ENCODE results near the gene PLCG2.

PLCG2 gene

GRCh38 chr16:81765969-81766368 lies 13.1 kb upstream of the PLCG2 start:
- Histone ChIP-seq H3K9me2 (replicated peaks; ENCODE audit: insufficient read depth, low read length) (no peaks in the 10 kb centered on the region), H3K27me3 (ENCODE audit: low read length) (no peaks in the 10 kb centered on the region), H3K4me3 (ENCODE audit: insufficient read depth, low read length, poor library complexity, severe bottlenecking) (no peak overlapping the region), H3K79me2 (ENCODE audit: insufficient read depth, low read length) (no peaks in the 10 kb centered on the region), H3K36me3 (ENCODE audit: low read length) (no peaks in the 10 kb centered on the region; the same call in 1 of the 2 replicates), H3K9ac (ENCODE audit: low read length) (no peak overlapping the region), H3K27ac (ENCODE audit: low read depth, low read length) (no peak overlapping the region), H3K9me3 (ENCODE audit: insufficient read depth, low read length) (no peaks in the 10 kb centered on the region), H3F3A (ENCODE audit: insufficient read depth) (peaks cover 4% of the 10 kb centered on the region; the same call in 1 of the 2 replicates), H3K4me2 (ENCODE audit: low read depth, low read length, poor library complexity, severe bottlenecking) (no peak overlapping the region), H4K20me1 (ENCODE audit: low read depth, low read length) (no peaks in the 10 kb centered on the region), H2AFZ (ENCODE audit: low read depth, low read length, severe bottlenecking) (no peak overlapping the region)
- TF ChIP-seq EZH2phosphoT487 (conservative IDR thresholded peaks at IDR 0.05; ENCODE audit: low read length) (no peak), CTCF (IDR thresholded peaks at IDR 0.05; ENCODE audit: insufficient read depth, low read length, poor library complexity, severe bottlenecking) (no peak)

GRCh38 chr16:81767987-81768592 lies 11.0 kb upstream of the PLCG2 start:
- Histone ChIP-seq H3K9me3 (ENCODE audit: insufficient read depth, low read length) (no peaks in the 10 kb centered on the region), H3K9ac (ENCODE audit: low read length) (no peak overlapping the region), H3K4me3 (ENCODE audit: insufficient read depth, low read length, poor library complexity, severe bottlenecking) (no peak overlapping the region), H3K4me2 (ENCODE audit: low read depth, low read length, poor library complexity, severe bottlenecking) (no peak overlapping the region), H3F3A (ENCODE audit: insufficient read depth) (peaks cover 8% of the 10 kb centered on the region), H3K27me3 (ENCODE audit: low read length) (no peaks in the 10 kb centered on the region), H3K79me2 (ENCODE audit: insufficient read depth, low read length) (no peaks in the 10 kb centered on the region), H4K20me1 (ENCODE audit: low read depth, low read length) (no peaks in the 10 kb centered on the region), H3K36me3 (ENCODE audit: low read length) (no peaks in the 10 kb centered on the region), H2AFZ (ENCODE audit: low read depth, low read length, severe bottlenecking) (no peak overlapping the region), H3K27ac (ENCODE audit: low read depth, low read length) (no peak overlapping the region), H3K9me2 (replicated peaks; ENCODE audit: insufficient read depth, low read length) (no peaks in the 10 kb centered on the region)
- TF ChIP-seq CTCF (IDR thresholded peaks at IDR 0.05; ENCODE audit: insufficient read depth, low read length, poor library complexity, severe bottlenecking) (no peak), EZH2phosphoT487 (conservative IDR thresholded peaks at IDR 0.05; ENCODE audit: low read length) (no peak)

- Histone ChIP-seq H3K4me3 (ENCODE audit: insufficient read depth, low read length, poor library complexity, severe bottlenecking) (no peak overlapping the region), H3K9me3 (ENCODE audit: insufficient read depth, low read length) (no peaks in the 10 kb centered on the region), H3K9ac (ENCODE audit: low read length) (no peak overlapping the region), H3K9me2 (replicated peaks; ENCODE audit: insufficient read depth, low read length) (no peaks in the 10 kb centered on the region), H3F3A (ENCODE audit: insufficient read depth) (peaks cover 25% of the 10 kb centered on the region), H3K36me3 (ENCODE audit: low read length) (no peaks in the 10 kb centered on the region), H3K27me3 (ENCODE audit: low read length) (no peaks in the 10 kb centered on the region), H4K20me1 (ENCODE audit: low read depth, low read length) (no peaks in the 10 kb centered on the region), H2AFZ (ENCODE audit: low read depth, low read length, severe bottlenecking) (no peak overlapping the region), H3K4me2 (ENCODE audit: low read depth, low read length, poor library complexity, severe bottlenecking) (no peak overlapping the region), H3K79me2 (ENCODE audit: insufficient read depth, low read length) (no peaks in the 10 kb centered on the region; the same call in 1 of the 2 replicates), H3K27ac (ENCODE audit: low read depth, low read length) (no peak overlapping the region)
- no peak for TF ChIP-seq EZH2phosphoT487 (conservative IDR thresholded peaks at IDR 0.05; ENCODE audit: low read length)
- TF ChIP-seq CTCF (IDR thresholded peaks at IDR 0.05; ENCODE audit: insufficient read depth, low read length, poor library complexity, severe bottlenecking) = no peak
Observed at GRCh38 chr16:81770008-81770407, 9.1 kb upstream of the PLCG2 start.
